HepG2 (cell line): Measurements from ENCODE around the gene AS3MT. TPM values are rescaled to one million over a fixed set of nuclear protein-coding genes. Genes with fewer than 3 reads are reported as not detected.

Experiments used
- ATAC-seq: fragments of 200-7000 bp; cut with Tn5 transposase; 3 replicates; pipeline ENCODE4 v1.9.1; 2020; ENCODE audit warnings: mild to moderate bottlenecking, moderate library complexity
- BruUV-seq: library from RNA; stranded (reverse); fragments of 400-500 nt; replicated peaks from 2 replicates; lab custom pipeline; 2021; lab: Mats Ljungman, UMichigan
- CTCF ChIA-PET: fragments of 300-600 bp; formaldehyde crosslinking; extraction: SDS; loops from one replicate; lab custom pipeline; 2021; ENCODE audit warnings: low total read pairs, inconsistent platforms, low intra/inter-chr PET ratio; lab: Yijun Ruan, JAX
- POLR2A ChIA-PET: fragments of 350-600 bp; sonication (Branson Sonifier 250); formaldehyde crosslinking; loops from one replicate; lab custom pipeline; 2020; ENCODE audit warnings: antibody characterized with exemption, inconsistent platforms; lab: Yijun Ruan, JAX
- DNase-seq: peaks from one replicate; pipeline ENCODE4 v3.0.0-alpha.2; 2015; ENCODE audit warnings: low spot score
- FAIRE-seq: peaks from 3 replicates; lab custom pipeline; 2011; peaks lifted over from hg19 to GRCh38; lab: Jason Lieb, UNC
- H2AFZ ChIP-seq: one replicate; pipeline ENCODE4 v1.6.1; 2011; ENCODE audit warnings: low read length, inconsistent platforms
- H3K27ac ChIP-seq: fragments of 300-600 bp; 3 replicates; pipeline ENCODE4 v1.8.0; 2011; ENCODE audit warnings: mixed run types, mild to moderate bottlenecking, mixed read lengths, low read length, inconsistent platforms; ENCODE audit not compliant: insufficient read depth; ENCODE audit errors: extremely low read length
- H3K27me3 ChIP-seq, 2 experiments: fragments of 200-600 bp in 1 of 2; 2 replicates in 1 of 2; 3 replicates in 1 of 2; pipeline versions ENCODE4 v1.6.0 to v1.8.0; 2011; ENCODE audit warnings: low read length in 2 of 2, mild to moderate bottlenecking in 2 of 2, moderate library complexity in 2 of 2, inconsistent platforms in 1 of 2; ENCODE audit not compliant: insufficient read depth in 2 of 2, control insufficient read depth in 1 of 2
- H3K36me3 ChIP-seq, 2 experiments: fragments of 200-600 bp in 1 of 2; replicated peaks in 1 of 2; 2 replicates in 1 of 2; 3 replicates in 1 of 2; pipeline versions ENCODE4 v1.5.1 to v1.8.0; 2011; ENCODE audit warnings: low read length in 2 of 2, inconsistent platforms in 1 of 2; ENCODE audit not compliant: insufficient read depth in 2 of 2, control insufficient read depth in 1 of 2
- H3K4me1 ChIP-seq: 2 replicates; pipeline ENCODE4 v1.5.1; 2012; ENCODE audit warnings: low read length, inconsistent platforms; ENCODE audit not compliant: insufficient read depth
- H3K4me2 ChIP-seq: 2 replicates; pipeline ENCODE4 v1.6.0; 2011; ENCODE audit warnings: low read depth, low read length, inconsistent platforms
- H3K4me3 ChIP-seq, 3 experiments: fragments of 200-600 bp in 1 of 3; sonication (generic), shearing (Covaris generic) in 1 of 3; replicated peaks in 1 of 3; 2 replicates each; pipeline ENCODE4 v1.5.1; 2011 to 2016; ENCODE audit warnings: low read length in 3 of 3, inconsistent platforms in 2 of 3, low read depth in 2 of 3, mild to moderate bottlenecking in 2 of 3, control low read depth in 1 of 3, mixed read lengths in 1 of 3; ENCODE audit not compliant: insufficient read depth in 1 of 3
- H3K79me2 ChIP-seq: one replicate; pipeline ENCODE4 v1.6.1; 2011; ENCODE audit warnings: low read length, inconsistent platforms; ENCODE audit not compliant: insufficient read depth
- H3K9ac ChIP-seq: 2 replicates; pipeline ENCODE4 v1.6.0; 2011; ENCODE audit warnings: mild to moderate bottlenecking, low read depth, low read length, inconsistent platforms; ENCODE audit not compliant: insufficient read depth
- H3K9me3 ChIP-seq: 2 replicates; pipeline ENCODE4 v1.5.1; 2012; ENCODE audit warnings: mild to moderate bottlenecking, low read length
- H4K20me1 ChIP-seq: 2 replicates; pipeline ENCODE4 v1.6.0; 2011; ENCODE audit warnings: inconsistent platforms, mild to moderate bottlenecking, low read length, moderate library complexity; ENCODE audit not compliant: insufficient read depth
- CBX1 ChIP-seq: IDR thresholded peaks from one replicate; pipeline ENCODE4 v1.6.1; 2016; ENCODE audit warnings: antibody characterized with exemption, low read depth
- ESRRA ChIP-seq: sonication (generic); formaldehyde crosslinking; IDR thresholded peaks from 2 replicates; pipeline ENCODE4 v1.5.1; 2020; ENCODE audit warnings: mild to moderate bottlenecking, low read depth, missing genetic modification reagents
- MATR3 ChIP-seq: sonication (generic); formaldehyde crosslinking; IDR thresholded peaks from 2 replicates; pipeline ENCODE4 v1.4.0; 2020; ENCODE audit warnings: missing genetic modification reagents
- PLRG1 ChIP-seq: fragments of 450-650 bp; conservative IDR thresholded peaks from 2 replicates; pipeline ENCODE4 v1.6.1; 2016
- PRPF4 ChIP-seq: fragments of 200-400 bp; formaldehyde crosslinking; IDR thresholded peaks from 2 replicates; pipeline ENCODE4 v1.6.1; 2016; ENCODE audit warnings: low read length, low read depth; ENCODE audit not compliant: poor library complexity, severe bottlenecking
- SIX4 ChIP-seq: sonication (generic); formaldehyde crosslinking; IDR thresholded peaks from 2 replicates; pipeline ENCODE4 v1.4.0; 2020; ENCODE audit warnings: missing genetic modification reagents
- THAP11 ChIP-seq: IDR thresholded peaks from 2 replicates; pipeline ENCODE4 v1.6.1; 2016; ENCODE audit warnings: missing biosample characterization, missing genetic modification reagents
- ZFP36L2 ChIP-seq: sonication (generic); formaldehyde crosslinking; IDR thresholded peaks from 2 replicates; pipeline ENCODE4 v1.4.0; 2020; ENCODE audit warnings: missing genetic modification reagents
- ZFY ChIP-seq: sonication (generic); formaldehyde crosslinking; IDR thresholded peaks from 2 replicates; pipeline ENCODE4 v1.4.0; 2020; ENCODE audit warnings: missing genetic modification reagents
- ZNF225 ChIP-seq: sonication (generic); formaldehyde crosslinking; IDR thresholded peaks from 2 replicates; pipeline ENCODE4 v1.4.0; 2020; ENCODE audit warnings: mild to moderate bottlenecking, missing genetic modification reagents
- ZNF790 ChIP-seq: sonication (generic); formaldehyde crosslinking; IDR thresholded peaks from 2 replicates; pipeline ENCODE4 v1.8.0; 2022; ENCODE audit warnings: missing genetic modification reagents, mild to moderate bottlenecking, borderline replicate concordance
- WGBS: methylation state at CpG from one replicate; pipeline ENCODE4 v1.1.6; 2017; ENCODE audit warnings: low lambda C conversion rate; 5-methylcytosine and 5-hydroxymethylcytosine counted together
- in situ Hi-C: cut with HindIII; loops from 2 replicates; pipeline ENCODE4 v1.10.0; 2017; ENCODE audit warnings: low pct_unique_long_range_greater_than_20kb; ENCODE audit not compliant: extremely low pct_ligation_motif_present
- intact Hi-C: fragments of 100-400 bp; cut with micrococcal nuclease; formaldehyde crosslinking; loops from one replicate; pipeline ENCODE4 v1.10.0; 2022; ENCODE audit not compliant: unreplicated experiment
- polyA plus RNA-seq, 8 experiments: library from polyadenylated mRNA; depleted of rRNA in 3 of 8; stranded (reverse) in 7 of 8; unstranded in 1 of 8; fragments of >200 nt; fragmentation: Illumina TruSeq in 4 of 8; extraction: Trizol in 4 of 8; gene quantifications; 2 replicates each; pipeline versions ENCODE4 v1.2.1 to v1.2.3, GENCODE V29; 2011 to 2016; ENCODE audit warnings: low read depth in 4 of 8, missing spikeins in 1 of 8, mixed read lengths in 1 of 8; ENCODE audit not compliant: insufficient read depth in 1 of 8
- total RNA-seq, 5 experiments: library from RNA; depleted of rRNA; stranded (reverse); fragments of >200 nt; fragmentation: Illumina TruSeq; extraction: Trizol; gene quantifications; 2 replicates each; pipeline ENCODE4 v1.2.3, GENCODE V29; 2016; ENCODE audit warnings: low read depth in 1 of 5
- TF ChIP-seq, protein P1 (sequence below): sonication (generic); formaldehyde crosslinking; IDR thresholded peaks from 2 replicates; pipeline ENCODE4 v1.8.0; 2022; ENCODE audit warnings: missing genetic modification reagents, mild to moderate bottlenecking, inconsistent platforms, borderline replicate concordance
- TF ChIP-seq, protein P2 (sequence below): sonication (generic); formaldehyde crosslinking; IDR thresholded peaks from 2 replicates; pipeline ENCODE4 v1.9.0; 2021; ENCODE audit warnings: missing genetic modification reagents, borderline replicate concordance
- TF ChIP-seq, protein P3 (sequence below): sonication (generic); formaldehyde crosslinking; IDR thresholded peaks from 2 replicates; pipeline ENCODE4 v1.5.1; 2020; ENCODE audit warnings: missing genetic modification reagents, mild to moderate bottlenecking, borderline replicate concordance
- TF ChIP-seq, protein P4 (sequence below): sonication (generic); formaldehyde crosslinking; IDR thresholded peaks from 2 replicates; pipeline ENCODE4 v1.5.0; 2020; ENCODE audit warnings: mild to moderate bottlenecking, missing genetic modification reagents

AS3MT gene
- total and polyA plus RNA-seq, 2 of the 13 experiments (the other 11 are each of a cell fraction or from before 2014, with no cell fraction given) = 8.7 to 17.4 TPM

DNA sequence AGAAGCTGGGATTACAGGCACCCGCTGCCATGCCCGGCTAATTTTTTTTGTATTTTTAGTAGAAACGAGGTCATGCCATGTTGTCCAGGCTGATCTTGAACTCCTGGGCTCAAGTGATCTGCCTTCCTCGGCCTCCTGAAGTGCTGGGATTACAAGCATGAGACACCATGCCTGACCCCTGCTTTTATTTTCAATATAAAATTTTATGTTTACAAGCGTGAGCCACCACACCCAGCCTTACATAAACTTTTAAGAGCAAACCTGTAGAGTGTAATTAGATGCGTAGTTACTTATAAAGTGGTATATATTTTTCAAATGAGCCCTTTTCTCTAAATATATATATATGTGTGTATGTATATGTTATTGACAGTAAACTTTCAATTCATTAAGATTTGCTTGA, 57.6 kb downstream of the AS3MT start:
- DNase-seq = no peak
- Histone ChIP-seq H3K9me3 (no peaks in the 10 kb centered on the region), H3K4me2 (no peak overlapping the region), H4K20me1 (peaks cover 13% of the 10 kb centered on the region; the same call in 1 of the 2 replicates), H3K9ac (no peak overlapping the region), H3K27ac (no peak overlapping the region), H3K79me2 (peaks cover 57% of the 10 kb centered on the region), H2AFZ (no peak overlapping the region), H3K36me3 (peaks cover 2 to 8% of the 10 kb centered on the region in 2 experiments; a peak in 4 of 5 replicates), H3K27me3 (no peaks in the 10 kb centered on the region; a peak in 1 of 5 replicates), H3K4me1 (peaks cover 26% of the 10 kb centered on the region), H3K4me3 (no peak overlapping the region)
- WGBS = 94% methylated on average over 6 of the region's 6 CpGs
- no peak for ATAC-seq
- intact Hi-C loops (no loop called here), in situ Hi-C loops (no loop called here)
- ChIA-PET POLR2A (no interaction called here), CTCF (no interaction called here)
- BruUV-seq = no TSS peak
- FAIRE-seq = no peak
- TF ChIP-seq, protein P1, sequence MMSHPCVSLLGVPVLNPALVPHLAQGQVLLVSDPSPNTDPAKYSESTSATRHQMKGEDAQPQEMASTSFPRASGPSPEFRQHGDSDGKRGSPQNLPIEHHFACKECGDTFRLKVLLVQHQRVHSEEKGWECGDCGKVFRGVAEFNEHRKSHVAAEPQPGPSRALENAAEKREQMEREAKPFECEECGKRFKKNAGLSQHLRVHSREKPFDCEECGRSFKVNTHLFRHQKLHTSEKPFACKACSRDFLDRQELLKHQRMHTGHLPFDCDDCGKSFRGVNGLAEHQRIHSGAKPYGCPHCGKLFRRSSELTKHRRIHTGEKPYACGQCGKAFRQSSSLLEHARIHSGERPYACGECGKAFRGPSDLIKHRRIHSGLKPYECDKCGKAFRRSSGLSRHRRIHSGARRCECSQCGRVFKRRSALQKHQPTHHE (CRISPR knock-in tag) = no peak
- TF ChIP-seq MATR3 (no peak), THAP11 (CRISPR knock-in tag) (no peak), ZNF225 (no peak), SIX4 (CRISPR knock-in tag) (no peak), PRPF4 (no peak), ZFP36L2 (CRISPR knock-in tag) (no peak), CBX1 (no peak), ZFY (no peak), ZNF790 (no peak), ESRRA (CRISPR knock-in tag) (no peak), PLRG1 (no peak)
- TF ChIP-seq, protein P2, sequence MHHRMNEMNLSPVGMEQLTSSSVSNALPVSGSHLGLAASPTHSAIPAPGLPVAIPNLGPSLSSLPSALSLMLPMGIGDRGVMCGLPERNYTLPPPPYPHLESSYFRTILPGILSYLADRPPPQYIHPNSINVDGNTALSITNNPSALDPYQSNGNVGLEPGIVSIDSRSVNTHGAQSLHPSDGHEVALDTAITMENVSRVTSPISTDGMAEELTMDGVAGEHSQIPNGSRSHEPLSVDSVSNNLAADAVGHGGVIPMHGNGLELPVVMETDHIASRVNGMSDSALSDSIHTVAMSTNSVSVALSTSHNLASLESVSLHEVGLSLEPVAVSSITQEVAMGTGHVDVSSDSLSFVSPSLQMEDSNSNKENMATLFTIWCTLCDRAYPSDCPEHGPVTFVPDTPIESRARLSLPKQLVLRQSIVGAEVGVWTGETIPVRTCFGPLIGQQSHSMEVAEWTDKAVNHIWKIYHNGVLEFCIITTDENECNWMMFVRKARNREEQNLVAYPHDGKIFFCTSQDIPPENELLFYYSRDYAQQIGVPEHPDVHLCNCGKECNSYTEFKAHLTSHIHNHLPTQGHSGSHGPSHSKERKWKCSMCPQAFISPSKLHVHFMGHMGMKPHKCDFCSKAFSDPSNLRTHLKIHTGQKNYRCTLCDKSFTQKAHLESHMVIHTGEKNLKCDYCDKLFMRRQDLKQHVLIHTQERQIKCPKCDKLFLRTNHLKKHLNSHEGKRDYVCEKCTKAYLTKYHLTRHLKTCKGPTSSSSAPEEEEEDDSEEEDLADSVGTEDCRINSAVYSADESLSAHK (CRISPR knock-in tag) = no peak
- TF ChIP-seq, protein P3, sequence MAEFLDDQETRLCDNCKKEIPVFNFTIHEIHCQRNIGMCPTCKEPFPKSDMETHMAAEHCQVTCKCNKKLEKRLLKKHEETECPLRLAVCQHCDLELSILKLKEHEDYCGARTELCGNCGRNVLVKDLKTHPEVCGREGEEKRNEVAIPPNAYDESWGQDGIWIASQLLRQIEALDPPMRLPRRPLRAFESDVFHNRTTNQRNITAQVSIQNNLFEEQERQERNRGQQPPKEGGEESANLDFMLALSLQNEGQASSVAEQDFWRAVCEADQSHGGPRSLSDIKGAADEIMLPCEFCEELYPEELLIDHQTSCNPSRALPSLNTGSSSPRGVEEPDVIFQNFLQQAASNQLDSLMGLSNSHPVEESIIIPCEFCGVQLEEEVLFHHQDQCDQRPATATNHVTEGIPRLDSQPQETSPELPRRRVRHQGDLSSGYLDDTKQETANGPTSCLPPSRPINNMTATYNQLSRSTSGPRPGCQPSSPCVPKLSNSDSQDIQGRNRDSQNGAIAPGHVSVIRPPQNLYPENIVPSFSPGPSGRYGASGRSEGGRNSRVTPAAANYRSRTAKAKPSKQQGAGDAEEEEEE (CRISPR knock-in tag) = no peak
- TF ChIP-seq, protein P4, sequence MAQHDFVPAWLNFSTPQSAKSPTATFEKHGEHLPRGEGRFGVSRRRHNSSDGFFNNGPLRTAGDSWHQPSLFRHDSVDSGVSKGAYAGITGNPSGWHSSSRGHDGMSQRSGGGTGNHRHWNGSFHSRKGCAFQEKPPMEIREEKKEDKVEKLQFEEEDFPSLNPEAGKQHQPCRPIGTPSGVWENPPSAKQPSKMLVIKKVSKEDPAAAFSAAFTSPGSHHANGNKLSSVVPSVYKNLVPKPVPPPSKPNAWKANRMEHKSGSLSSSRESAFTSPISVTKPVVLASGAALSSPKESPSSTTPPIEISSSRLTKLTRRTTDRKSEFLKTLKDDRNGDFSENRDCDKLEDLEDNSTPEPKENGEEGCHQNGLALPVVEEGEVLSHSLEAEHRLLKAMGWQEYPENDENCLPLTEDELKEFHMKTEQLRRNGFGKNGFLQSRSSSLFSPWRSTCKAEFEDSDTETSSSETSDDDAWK (CRISPR knock-in tag) = no peak
